NCI-H187 treated with DMSO at 0.1 percent for 48 hours (cell line): ENCODE data around the gene RNF7.
"Not testable (repeated sequence)": the region's sequence is repeated elsewhere in the genome, so short reads cannot be mapped to it uniquely, and the experiment has no call there.

ENCODE experiments used
- DNase-seq: peaks from one replicate; lab custom pipeline; 2025; lab: John Stamatoyannopoulos, UW

RNF7 gene

GRCh38 chr3:141782386-141782932 lies 44.4 kb downstream of the RNF7 start:
- no peak for DNase-seq

GRCh38 chr3:141783632-141784031 lies 45.5 kb downstream of the RNF7 start:
- DNase-seq: no peak

GRCh38 chr3:141784096-141784495 lies 46.0 kb downstream of the RNF7 start:
- DNase-seq: no peak

GRCh38 chr3:141784531-141784930 lies 46.4 kb downstream of the RNF7 start:
- no peak for DNase-seq

GRCh38 chr3:141788149-141788548 lies 50.1 kb downstream of the RNF7 start:
- no peak for DNase-seq

- DNase-seq: not testable (repeated sequence)
These were observed 50.7 kb downstream of the RNF7 start for GRCh38 chr3:141788750-141789149.

- no peak for DNase-seq
These were observed 51.2 kb downstream of the RNF7 start for GRCh38 chr3:141789281-141789680.

- DNase-seq: no peak
These were observed 52.1 kb downstream of the RNF7 start for GRCh38 chr3:141790171-141790570.

- no peak for DNase-seq
These were observed 54.4 kb downstream of the RNF7 start for GRCh38 chr3:141792495-141792894.

GRCh38 chr3:141793476-141794260 lies 55.6 kb downstream of the RNF7 start:
- DNase-seq: no peak

- DNase-seq: no peak
These were observed 57.2 kb downstream of the RNF7 start for GRCh38 chr3:141795276-141795675.

GRCh38 chr3:141795741-141796080 lies 57.6 kb downstream of the RNF7 start:
- DNase-seq: no peak

GRCh38 chr3:141796081-141796888 lies 58.2 kb downstream of the RNF7 start:
- no peak for DNase-seq
